Measurements from ENCODE around the gene AIFM3.

GRCh38 chr22:20952544-20953341 is 14.3 kb upstream of the AIFM3 start:
- TF ChIP-seq EZH2 (IDR thresholded peaks at IDR 0.05; ENCODE audit: insufficient read depth, poor library complexity, severe bottlenecking): no peak
- TF ChIP-seq EZH2phosphoT487 (IDR thresholded peaks at IDR 0.05; ENCODE audit: insufficient read depth, low read depth): no peak

Measured in GM23248 (cell line).